ENCODE measurements around the gene POLR2E. TPM values are rescaled to one million over a fixed set of nuclear protein-coding genes. Genes with fewer than 3 reads are reported as not detected.

Gene POLR2E
- total RNA-seq, 8 experiments from 2014 or later = 73.0 to 233 (median 103) TPM

- Histone ChIP-seq H3K27ac (no peak overlapping the region), H3K4me1 (replicated peaks in 1 of 2) (no peaks in the 10 kb centered on the region), H3K4me3 (no peak overlapping the region)
- in situ Hi-C loops (cut with MboI; ENCODE audit: low pct_unique_long_range_greater_than_20kb in 2 of 9, low sequenced_read_pairs in 9 of 9, unreplicated experiment in 9 of 9) = no loop called here
- WGBS, 10 experiments = 60 to 87% (median 75%) methylated on average over 1 to 9 of the region's 28 CpGs; no CpG with 5 or more reads in 5 of the 10 experiments
- ATAC-seq (replicated peaks in 6 of 8) = peak in 1 of 8 experiments; percentile 10
Observed at GRCh38 chr19:1054102-1055027, 40.8 kb downstream of the POLR2E start.

DNA sequence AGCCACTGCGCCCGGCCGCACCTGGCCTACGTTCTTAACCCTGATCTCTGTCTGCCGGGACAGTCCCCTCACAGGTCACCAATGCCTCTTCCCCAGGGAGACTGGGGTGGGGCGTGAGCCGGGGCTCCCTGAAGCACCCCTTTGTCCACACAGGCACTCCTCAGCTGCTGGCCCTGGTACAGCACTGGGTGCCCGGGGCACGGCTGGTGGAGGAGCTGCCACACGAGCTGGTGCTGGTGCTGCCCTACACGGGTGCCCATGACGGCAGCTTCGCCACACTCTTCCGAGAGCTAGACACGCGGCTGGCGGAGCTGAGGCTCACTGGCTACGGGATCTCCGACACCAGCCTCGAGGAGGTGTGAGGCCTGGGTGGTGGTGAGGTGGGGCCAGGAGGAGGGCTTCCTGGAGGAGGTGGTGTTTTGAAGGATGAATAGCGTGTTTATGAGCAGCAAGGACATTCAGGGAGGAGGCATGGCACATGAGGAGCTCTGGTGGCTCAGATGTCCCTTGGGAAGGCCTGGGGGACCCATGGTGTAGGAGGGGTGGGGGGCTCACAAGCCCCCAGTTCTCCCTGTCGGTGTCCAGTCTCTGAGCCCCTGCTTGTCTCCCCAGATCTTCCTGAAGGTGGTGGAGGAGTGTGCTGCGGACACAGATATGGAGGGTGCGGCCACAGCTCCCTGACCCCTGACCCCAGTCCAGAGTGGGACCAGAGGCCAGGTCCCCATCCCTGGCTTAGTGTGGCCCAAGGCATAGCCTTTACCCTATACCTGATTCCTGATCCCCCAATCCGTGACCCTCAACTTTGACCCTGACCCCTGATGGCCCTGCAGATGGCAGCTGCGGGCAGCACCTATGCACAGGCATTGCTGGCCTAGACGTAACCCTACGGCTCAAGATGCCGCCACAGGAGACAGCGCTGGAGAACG is 41.7 kb downstream of the POLR2E start:
- no peak overlapping the region for H3K27ac ChIP-seq
- in situ Hi-C loops (cut with MboI; ENCODE audit: low pct_unique_long_range_greater_than_20kb in 2 of 9, low sequenced_read_pairs in 9 of 9, unreplicated experiment in 9 of 9) = no loop called here
- WGBS, 10 experiments = 65 to 100% (median 88%) methylated on average over 1 to 11 of the region's 31 CpGs; no CpG with 5 or more reads in 2 of the 10 experiments
- H3K4me1 ChIP-seq (replicated peaks in 1 of 2) = no peaks in the 10 kb centered on the region
- H3K4me3 ChIP-seq = no peak overlapping the region
- ATAC-seq (replicated peaks in 6 of 8) = peak in 2 of 8 experiments; percentile 7 to 19

DNA sequence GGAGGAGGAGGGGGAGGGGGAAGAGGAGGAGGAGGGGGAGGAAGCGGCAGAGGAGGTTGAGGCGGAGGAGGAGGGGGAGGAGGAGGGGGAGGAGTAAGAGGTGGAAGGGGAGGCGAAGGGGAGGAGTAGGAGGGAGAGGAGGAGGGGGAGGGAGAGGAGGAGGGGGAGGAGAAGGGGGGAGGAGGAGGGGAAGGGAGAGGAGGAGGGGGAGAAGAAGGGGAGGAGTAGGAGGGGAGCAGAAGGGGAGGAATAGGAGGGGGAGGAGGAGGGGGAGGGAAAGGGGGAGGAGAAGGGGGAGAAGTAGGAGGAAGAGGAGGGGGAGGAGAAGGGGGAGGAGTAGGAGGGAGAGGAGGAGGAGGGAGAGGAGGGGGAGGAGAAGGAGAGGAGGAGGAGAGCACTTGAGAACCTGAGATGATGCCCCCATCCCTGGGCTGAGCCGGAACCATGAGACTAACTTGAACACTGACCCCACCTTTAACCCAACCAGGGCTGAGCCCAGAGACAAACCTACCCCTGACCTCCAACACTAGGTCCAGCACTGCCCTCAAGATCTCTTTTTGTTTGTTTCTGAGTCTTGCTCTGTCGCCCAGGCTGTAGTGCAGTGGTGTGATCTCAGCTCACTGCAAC is 42.7 kb downstream of the POLR2E start:
- Histone ChIP-seq H3K27ac (no peak overlapping the region), H3K4me1 (replicated peaks in 1 of 2) (no peaks in the 10 kb centered on the region), H3K4me3 (no peak overlapping the region)
- in situ Hi-C loops (cut with MboI; ENCODE audit: low pct_unique_long_range_greater_than_20kb in 2 of 9, low sequenced_read_pairs in 9 of 9, unreplicated experiment in 9 of 9) = no loop called here
- peak in 1 of 8 experiments; percentile 9 for ATAC-seq (replicated peaks in 6 of 8)
- 67 to 80% (median 80%) methylated on average over 1 of the region's 5 CpGs; no CpG with 5 or more reads in 7 of the 10 experiments for WGBS, 10 experiments

DNA sequence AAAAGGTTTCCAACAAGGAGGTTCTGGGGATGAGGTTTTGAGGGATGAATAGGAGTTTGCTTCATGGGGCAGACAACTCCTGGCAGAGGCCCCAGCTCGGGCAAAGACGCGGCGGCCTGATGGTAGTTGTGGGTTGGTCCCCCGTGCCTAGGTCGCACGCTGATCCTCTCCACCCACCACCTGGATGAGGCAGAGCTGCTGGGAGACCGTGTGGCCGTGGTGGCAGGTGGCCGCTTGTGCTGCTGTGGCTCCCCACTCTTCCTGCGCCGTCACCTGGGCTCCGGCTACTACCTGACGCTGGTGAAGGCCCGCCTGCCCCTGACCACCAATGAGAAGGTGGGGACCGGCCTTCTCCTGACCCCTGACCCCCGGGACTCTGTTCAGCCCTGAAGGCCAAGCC is 43.4 kb downstream of the POLR2E start:
- Histone ChIP-seq H3K4me3 (no peak overlapping the region), H3K4me1 (replicated peaks in 1 of 2) (no peaks in the 10 kb centered on the region), H3K27ac (no peak overlapping the region)
- peak in 1 of 8 experiments; percentile 6 for ATAC-seq (replicated peaks in 6 of 8)
- in situ Hi-C loops (cut with MboI; ENCODE audit: low pct_unique_long_range_greater_than_20kb in 2 of 9, low sequenced_read_pairs in 9 of 9, unreplicated experiment in 9 of 9) = no loop called here
- 50 to 100% (median 83%) methylated on average over 1 to 7 of the region's 17 CpGs; no CpG with 5 or more reads in 4 of the 10 experiments for WGBS, 10 experiments

DNA sequence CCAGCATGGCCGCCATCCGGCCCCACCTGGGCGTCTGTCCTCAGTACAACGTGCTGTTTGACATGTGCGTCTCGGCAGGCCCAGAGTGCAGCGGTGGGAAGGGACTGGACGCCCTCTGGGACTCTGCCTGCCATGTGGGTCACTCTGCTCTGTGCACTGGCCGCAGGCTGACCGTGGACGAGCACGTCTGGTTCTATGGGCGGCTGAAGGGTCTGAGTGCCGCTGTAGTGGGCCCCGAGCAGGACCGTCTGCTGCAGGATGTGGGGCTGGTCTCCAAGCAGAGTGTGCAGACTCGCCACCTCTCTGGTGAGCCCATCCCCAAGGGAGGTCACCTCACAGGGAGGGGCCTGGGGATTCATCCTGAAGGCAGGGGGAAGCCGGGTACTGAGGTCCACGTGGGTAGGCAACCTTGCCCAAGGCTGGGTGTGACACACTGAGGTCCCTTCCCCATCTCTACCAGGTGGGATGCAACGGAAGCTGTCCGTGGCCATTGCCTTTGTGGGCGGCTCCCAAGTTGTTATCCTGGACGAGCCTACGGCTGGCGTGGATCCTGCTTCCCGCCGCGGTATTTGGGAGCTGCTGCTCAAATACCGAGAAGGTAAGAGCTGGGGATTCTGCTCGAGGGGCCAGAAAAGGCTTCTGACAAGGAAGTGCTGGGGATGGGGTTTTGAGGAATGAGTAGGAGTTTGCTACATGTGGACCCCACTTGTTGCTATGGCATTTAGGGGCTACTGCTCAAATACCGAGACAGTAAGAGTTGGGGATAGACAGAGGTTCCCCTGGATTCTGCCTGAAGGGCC is 44.0 kb downstream of the POLR2E start:
- ATAC-seq (replicated peaks in 6 of 8) = no peak
- Histone ChIP-seq H3K4me3 (no peak overlapping the region), H3K27ac (no peak overlapping the region), H3K4me1 (replicated peaks in 1 of 2) (no peaks in the 10 kb centered on the region)
- WGBS, 10 experiments = 58 to 92% (median 67%) methylated on average over 2 to 20 of the region's 31 CpGs; no CpG with 5 or more reads in 6 of the 10 experiments
- in situ Hi-C loops (cut with MboI; ENCODE audit: low pct_unique_long_range_greater_than_20kb in 2 of 9, low sequenced_read_pairs in 9 of 9, unreplicated experiment in 9 of 9) = no loop called here

GRCh38 chr19:1049800-1050199 is 45.4 kb downstream of the POLR2E start:
- H3K4me3 ChIP-seq = no peak overlapping the region
- H3K4me1 ChIP-seq (replicated peaks in 1 of 2) = no peaks in the 10 kb centered on the region
- in situ Hi-C loops (cut with MboI; ENCODE audit: low pct_unique_long_range_greater_than_20kb in 2 of 9, low sequenced_read_pairs in 9 of 9, unreplicated experiment in 9 of 9) = no loop called here
- no peak overlapping the region for H3K27ac ChIP-seq
- 0 to 20% methylated on average over 1 of the region's 11 CpGs; no CpG with 5 or more reads in 8 of the 10 experiments for WGBS, 10 experiments
- ATAC-seq (replicated peaks in 6 of 8) = no peak

DNA sequence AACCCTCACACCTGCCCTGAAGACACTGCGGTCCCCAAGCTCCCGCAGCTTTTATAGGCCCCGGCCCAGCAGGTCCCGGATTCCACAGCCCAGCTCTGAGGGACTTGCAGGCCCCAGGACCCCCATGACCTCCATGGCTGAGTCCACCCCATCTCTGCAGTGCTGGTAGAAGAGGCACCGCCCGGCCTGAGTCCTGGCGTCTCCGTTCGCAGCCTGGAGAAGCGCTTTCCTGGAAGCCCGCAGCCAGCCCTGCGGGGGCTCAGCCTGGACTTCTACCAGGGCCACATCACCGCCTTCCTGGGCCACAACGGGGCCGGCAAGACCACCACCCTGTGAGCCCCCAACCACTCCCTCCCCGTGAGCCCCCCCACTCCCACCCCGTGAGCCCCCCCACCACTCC is 46.1 kb downstream of the POLR2E start:
- H3K4me1 ChIP-seq (replicated peaks in 1 of 2) = no peaks in the 10 kb centered on the region
- H3K4me3 ChIP-seq = no peak overlapping the region
- H3K27ac ChIP-seq = no peak overlapping the region
- WGBS, 10 experiments = 57 to 100% (median 100%) methylated on average over 1 to 4 of the region's 17 CpGs; no CpG with 5 or more reads in 7 of the 10 experiments
- no peak for ATAC-seq (replicated peaks in 6 of 8)
- in situ Hi-C loops (cut with MboI; ENCODE audit: low pct_unique_long_range_greater_than_20kb in 2 of 9, low sequenced_read_pairs in 9 of 9, unreplicated experiment in 9 of 9) = no loop called here

GRCh38 chr19:1047696-1048147 is 47.5 kb downstream of the POLR2E start:
- H3K4me1 ChIP-seq (replicated peaks in 1 of 2) = no peaks in the 10 kb centered on the region
- no peak for ATAC-seq (replicated peaks in 6 of 8)
- in situ Hi-C loops (cut with MboI; ENCODE audit: low pct_unique_long_range_greater_than_20kb in 2 of 9, low sequenced_read_pairs in 9 of 9, unreplicated experiment in 9 of 9) = no loop called here
- H3K27ac ChIP-seq = no peak overlapping the region
- H3K4me3 ChIP-seq = no peak overlapping the region
- WGBS, 10 experiments = 80 to 88% (median 81%) methylated on average over 2 to 10 of the region's 20 CpGs; no CpG with 5 or more reads in 7 of the 10 experiments

GRCh38 chr19:1046836-1047695 is 48.1 kb downstream of the POLR2E start:
- ATAC-seq (replicated peaks in 6 of 8) = no peak
- WGBS, 10 experiments = 70 to 96% (median 90%) methylated on average over 2 to 15 of the region's 77 CpGs; no CpG with 5 or more reads in 5 of the 10 experiments

DNA sequence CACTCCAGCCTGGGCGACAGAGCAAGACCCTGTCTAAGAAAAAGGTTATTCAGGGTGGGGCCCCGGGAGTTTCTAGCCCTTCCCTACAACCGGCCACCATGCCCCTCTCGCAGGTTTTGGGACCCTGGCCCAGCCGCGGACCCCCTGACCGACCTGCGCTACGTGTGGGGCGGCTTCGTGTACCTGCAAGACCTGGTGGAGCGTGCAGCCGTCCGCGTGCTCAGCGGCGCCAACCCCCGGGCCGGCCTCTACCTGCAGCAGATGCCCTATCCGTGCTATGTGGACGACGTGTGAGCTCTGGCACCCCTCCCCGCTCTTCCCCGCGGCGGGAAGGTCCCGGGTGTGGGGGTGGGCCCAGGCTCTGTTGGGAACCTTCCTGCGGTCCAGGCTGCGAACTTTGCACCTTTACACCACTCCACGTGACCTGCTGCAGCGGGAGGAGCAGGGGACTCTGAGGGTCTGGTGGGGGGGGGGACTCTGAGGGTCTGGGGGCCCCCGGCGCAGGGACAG is 49.0 kb downstream of the POLR2E start:
- in situ Hi-C loops (cut with MboI; ENCODE audit: low pct_unique_long_range_greater_than_20kb in 2 of 9, low sequenced_read_pairs in 9 of 9, unreplicated experiment in 9 of 9) = no loop called here
- no peak for ATAC-seq (replicated peaks in 6 of 8)
- 80 to 97% methylated on average over 1 to 6 of the region's 33 CpGs; no CpG with 5 or more reads in 8 of the 10 experiments for WGBS, 10 experiments
- Histone ChIP-seq H3K4me1 (replicated peaks in 1 of 2) (peaks cover 0 to 3% of the 10 kb centered on the region in 2 donors), H3K27ac (no peak overlapping the region), H3K4me3 (no peak overlapping the region)

More at GRCh38 chr19:1046836-1047695, 48.1 kb downstream of the POLR2E start:
- no peak overlapping the region for H3K27ac ChIP-seq
- in situ Hi-C loops (cut with MboI; ENCODE audit: low pct_unique_long_range_greater_than_20kb in 2 of 9, low sequenced_read_pairs in 9 of 9, unreplicated experiment in 9 of 9) = no loop called here
- H3K4me1 ChIP-seq (replicated peaks in 1 of 2) = no peaks in the 10 kb centered on the region
- no peak overlapping the region for H3K4me3 ChIP-seq

GRCh38 chr19:1045247-1045603 is 50.0 kb downstream of the POLR2E start:
- no CpG with 5 or more reads among the region's 10 CpGs for WGBS, 10 experiments
- in situ Hi-C loops (cut with MboI; ENCODE audit: low pct_unique_long_range_greater_than_20kb in 2 of 9, low sequenced_read_pairs in 9 of 9, unreplicated experiment in 9 of 9) = no loop called here
- peak in 4 of 8 experiments; percentile 1 to 54 (median 46) for ATAC-seq (replicated peaks in 6 of 8)
- Histone ChIP-seq H3K4me1 (replicated peaks in 1 of 2) (peaks cover 3 to 6% of the 10 kb centered on the region in 2 donors), H3K27ac (peak overlapping the region in 1 of 2 donors; percentile 7), H3K4me3 (no peak overlapping the region)

Measured in motor neuron (in vitro differentiated cells).